Measurements from ENCODE around the gene CNOT10.

DNA sequence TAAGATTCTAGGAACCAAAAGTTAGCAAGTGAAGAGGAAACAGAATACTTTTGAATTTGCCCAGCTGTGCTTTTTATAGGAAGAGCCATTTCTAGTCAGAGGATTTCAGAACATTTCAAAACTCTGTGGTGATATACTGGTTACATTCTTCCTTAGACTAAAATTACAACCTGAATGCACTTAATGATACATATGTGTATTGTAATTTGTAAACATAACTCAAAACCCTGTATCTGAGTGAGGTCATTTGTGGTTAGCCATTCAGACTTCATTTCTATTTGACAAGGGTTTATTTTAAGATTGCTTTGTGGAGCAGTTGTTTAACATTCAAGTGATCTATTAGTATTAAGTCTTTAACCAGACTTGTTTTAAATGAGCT is 73.4 kb downstream of the CNOT10 start:
- TF ChIP-seq, protein P1, sequence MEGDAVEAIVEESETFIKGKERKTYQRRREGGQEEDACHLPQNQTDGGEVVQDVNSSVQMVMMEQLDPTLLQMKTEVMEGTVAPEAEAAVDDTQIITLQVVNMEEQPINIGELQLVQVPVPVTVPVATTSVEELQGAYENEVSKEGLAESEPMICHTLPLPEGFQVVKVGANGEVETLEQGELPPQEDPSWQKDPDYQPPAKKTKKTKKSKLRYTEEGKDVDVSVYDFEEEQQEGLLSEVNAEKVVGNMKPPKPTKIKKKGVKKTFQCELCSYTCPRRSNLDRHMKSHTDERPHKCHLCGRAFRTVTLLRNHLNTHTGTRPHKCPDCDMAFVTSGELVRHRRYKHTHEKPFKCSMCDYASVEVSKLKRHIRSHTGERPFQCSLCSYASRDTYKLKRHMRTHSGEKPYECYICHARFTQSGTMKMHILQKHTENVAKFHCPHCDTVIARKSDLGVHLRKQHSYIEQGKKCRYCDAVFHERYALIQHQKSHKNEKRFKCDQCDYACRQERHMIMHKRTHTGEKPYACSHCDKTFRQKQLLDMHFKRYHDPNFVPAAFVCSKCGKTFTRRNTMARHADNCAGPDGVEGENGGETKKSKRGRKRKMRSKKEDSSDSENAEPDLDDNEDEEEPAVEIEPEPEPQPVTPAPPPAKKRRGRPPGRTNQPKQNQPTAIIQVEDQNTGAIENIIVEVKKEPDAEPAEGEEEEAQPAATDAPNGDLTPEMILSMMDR (conservative IDR thresholded peaks at IDR 0.05 in 1 of 2, IDR thresholded peaks at IDR 0.05 in 1 of 2; ENCODE audit: low read depth in 1 of 2, low read length in 2 of 2): no peak
- no peak for TF ChIP-seq EZH2 (IDR thresholded peaks at IDR 0.05; ENCODE audit: low read length, missing control alignments)
